Measurements from ENCODE around the gene HLA-DOB. TPM values are rescaled to one million over a fixed set of nuclear protein-coding genes. Genes with fewer than 3 reads are reported as not detected.

The HLA-DOB gene
- total RNA-seq, 1 donor from 2014 or later, result 1.4 TPM

DNA sequence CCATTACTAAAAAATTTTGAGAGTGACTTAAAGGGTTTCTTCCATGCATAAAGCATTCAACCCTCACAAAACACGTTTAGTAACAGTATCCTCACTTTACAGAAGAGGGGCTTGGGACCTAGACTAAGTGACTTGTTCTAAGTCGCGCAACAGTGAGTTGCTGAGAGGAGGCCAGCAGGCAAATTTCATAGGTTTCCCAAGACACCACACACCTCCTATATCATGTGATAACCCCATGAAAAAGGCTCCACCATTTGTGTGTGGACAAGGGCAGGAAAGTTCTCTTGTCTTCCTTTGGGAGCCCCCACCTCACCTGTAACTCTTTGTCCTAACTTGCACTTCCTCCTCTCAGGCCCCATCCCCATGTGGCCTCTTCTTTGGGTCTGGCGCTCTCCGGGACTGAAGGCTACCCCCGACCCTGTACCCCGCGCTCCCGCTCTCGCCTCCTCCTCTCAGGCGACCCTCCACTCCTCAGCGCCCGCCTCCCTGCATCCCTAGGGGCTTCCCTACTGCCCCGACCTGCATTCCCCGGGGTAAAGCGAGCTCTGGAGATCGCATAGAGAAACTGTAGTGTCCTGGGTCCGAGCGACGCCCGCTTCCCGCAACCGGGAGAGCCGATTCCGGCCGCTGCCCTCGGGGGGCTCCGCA lies 26.7 kb upstream of the HLA-DOB start:
- DNase-seq, result no peak

DNA sequence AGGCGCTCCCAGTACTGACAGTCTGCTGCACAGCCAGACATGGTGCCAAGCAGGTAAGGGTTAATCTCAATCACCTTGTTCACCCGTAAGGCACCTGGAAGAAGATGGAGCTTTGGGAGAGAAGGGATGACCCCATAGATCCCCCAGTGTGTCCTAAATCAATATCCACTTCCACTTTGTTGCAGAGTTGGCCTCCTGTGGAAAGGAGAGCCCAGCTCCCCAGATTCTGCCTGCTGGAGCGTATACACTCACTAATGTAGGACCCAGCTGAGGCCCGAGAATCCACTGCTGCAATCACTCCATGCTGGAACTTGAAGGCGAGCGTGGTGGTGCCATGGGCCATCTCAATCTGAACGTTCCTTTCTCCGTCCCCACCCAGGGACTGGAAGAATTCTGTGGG lies 25.9 kb upstream of the HLA-DOB start:
- no peak for DNase-seq

DNA sequence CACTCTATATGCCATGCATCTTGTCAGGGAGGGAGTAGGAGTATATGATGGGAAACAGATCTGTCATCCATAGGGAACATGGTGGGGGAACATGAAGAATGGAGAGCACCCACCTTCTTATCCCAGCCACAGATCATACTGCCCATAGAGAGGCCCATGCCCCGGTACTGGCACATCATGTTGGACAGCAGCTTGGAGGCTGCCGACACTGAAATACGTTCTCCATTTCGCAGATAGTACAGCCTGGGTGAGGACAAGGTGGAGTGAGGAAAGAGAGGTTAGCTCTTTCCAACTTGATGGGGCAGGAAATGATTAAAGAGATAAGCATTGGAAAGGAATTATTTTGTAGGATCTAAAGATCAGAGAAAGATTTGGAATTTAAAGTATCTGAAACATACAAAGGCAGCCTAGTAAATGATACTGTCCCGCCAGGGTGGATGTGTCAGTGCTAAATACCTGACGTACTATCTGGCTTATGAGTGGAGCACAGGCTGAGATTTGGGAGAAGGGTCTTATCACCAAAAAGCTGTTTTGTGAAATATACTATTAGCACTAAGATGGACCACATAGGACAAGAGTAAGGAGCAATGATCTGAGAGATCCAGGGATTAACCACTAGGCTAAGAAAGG lies 25.3 kb upstream of the HLA-DOB start:
- DNase-seq, result no peak

DNA sequence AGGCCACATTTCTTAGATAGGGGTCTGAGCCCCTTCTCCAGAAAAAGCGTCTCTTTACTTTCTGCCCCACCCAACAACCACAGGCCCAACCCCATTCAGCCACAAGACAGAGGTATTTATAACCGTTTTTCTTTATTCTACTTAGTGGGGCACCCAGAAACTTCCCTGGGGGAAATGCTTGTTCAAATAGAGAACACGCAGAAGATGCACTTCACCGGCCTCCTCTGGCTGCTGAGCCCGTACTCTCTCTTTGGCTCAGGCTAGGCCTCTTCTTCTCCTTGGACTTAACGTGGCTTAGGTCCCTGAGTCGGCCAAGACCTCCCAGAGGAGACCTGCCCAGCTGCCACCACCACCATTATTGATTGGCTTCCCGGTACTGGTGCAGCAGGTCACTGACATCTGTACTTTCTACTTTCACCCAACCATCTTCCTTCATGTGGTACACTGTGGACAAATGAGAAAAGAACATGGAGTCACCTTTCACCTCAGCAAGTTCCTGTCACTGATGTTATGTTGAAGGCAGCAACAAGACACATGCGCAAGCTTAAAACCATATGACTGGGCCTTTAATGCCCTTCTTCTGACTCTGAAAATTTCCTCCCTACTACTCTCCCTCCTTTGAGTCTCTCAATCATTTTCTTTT lies 23.9 kb upstream of the HLA-DOB start:
- no peak for DNase-seq

DNA sequence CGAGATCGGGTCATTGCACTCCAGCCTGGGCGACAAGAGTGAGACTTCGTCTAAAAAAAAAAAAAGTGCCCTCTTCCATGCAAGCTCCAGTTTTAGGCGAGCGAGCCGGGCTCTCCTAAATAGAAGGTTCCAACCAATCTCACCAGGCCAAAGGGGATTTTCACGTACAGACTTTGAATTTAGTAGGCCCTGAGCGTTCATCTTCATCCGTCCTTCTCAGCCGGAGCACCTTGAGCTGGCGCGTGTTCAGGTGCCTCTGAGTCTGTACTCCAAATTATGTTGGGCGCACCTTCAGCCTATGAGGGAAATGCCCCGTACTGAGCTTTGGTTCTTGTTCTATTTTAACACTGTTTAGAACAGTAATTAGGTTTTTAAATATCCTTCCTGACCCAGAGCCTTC lies 22.6 kb upstream of the HLA-DOB start:
- DNase-seq, result no peak

DNA sequence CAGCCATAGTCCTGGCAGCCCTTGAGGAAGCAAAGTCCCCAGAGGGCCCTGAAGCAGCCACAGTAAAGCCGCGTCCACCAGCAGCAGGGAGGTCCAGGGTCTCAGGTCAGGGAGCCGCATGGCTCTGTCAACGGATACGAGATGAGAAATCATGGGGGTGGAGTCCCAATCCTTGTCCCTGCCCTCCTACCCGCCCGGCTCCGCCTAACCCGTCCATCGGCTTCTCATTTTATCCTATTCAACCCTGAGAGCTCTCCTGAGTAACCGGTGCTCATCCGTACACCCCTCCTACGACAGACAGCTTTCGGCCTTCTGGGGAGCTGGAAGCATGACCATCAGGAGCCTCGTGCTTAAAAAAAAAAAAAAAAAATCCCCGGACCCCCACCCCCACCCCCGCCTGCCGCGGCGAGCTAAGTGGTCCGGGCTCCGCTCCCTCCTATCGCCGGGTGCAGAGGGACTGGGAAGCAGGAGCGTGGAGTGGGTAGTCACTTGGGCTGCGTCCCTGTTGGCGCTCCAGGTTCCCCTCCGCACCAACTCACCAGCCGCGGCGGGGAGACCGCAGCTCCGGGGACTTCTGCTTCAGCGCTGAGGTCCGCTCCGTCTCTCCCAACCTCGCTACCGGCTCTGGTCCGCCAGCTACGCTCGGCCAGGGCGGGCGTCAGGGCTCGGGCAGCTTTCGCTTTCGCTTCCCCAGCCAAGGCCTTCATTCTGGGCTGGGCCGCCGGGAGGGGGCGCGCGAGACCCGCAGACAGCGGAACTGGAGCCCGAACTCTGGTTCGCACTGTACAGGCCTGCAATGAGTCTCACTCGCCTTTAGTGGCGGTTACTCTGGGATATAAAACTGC lies 21.5 kb upstream of the HLA-DOB start, which contains the start of gene TAP2:
Gene TAP2, minus strand, starts transcription at position 626 of the 845 bp plus-strand sequence. Its CDS starts 506 bp downstream, at position 120.
- DNase-seq, result peak; percentile 98

DNA sequence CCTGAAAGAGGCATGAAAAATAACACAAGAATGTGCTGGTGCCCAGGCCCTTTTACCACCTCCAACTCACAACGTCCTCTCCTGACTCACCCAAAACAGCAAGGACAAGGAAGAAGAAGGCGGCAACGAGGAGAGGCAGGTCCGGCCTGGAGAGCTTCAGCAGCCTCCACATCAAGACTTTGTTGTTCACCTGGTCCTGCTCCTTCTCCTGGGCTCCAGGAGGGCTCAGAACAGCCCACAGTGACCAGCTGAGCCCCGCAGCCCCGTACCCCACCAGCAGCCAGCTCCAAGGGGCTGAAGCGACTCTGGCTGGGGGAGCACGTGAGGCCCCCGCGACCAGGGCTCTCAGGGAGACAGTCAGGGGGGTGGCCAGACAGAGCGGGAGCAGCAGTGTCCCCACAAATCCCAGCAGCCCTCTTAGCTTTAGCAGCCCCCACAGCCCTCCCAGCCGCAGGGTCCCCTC lies 20.9 kb upstream of the HLA-DOB start:
- no peak for DNase-seq

DNA sequence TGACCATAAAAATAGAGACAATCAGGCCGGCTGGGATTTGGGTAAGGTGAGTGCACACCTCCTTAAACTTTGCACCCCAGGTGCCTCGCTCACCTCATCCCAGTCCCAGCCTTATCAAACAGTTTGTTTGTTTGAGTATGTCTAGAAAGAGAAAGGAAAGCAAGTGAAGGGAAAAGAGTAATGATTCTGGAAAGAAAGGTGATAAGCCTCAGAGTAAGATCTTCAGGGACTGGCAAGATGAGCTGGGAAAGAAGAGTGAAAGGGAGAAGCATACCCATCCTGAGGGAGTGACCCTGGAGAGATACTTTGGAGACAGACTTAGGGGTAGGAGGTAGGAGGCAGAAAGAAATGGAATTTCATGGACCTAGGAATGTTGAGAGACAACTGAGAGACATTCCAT lies 20.1 kb upstream of the HLA-DOB start:
- no peak for DNase-seq

DNA sequence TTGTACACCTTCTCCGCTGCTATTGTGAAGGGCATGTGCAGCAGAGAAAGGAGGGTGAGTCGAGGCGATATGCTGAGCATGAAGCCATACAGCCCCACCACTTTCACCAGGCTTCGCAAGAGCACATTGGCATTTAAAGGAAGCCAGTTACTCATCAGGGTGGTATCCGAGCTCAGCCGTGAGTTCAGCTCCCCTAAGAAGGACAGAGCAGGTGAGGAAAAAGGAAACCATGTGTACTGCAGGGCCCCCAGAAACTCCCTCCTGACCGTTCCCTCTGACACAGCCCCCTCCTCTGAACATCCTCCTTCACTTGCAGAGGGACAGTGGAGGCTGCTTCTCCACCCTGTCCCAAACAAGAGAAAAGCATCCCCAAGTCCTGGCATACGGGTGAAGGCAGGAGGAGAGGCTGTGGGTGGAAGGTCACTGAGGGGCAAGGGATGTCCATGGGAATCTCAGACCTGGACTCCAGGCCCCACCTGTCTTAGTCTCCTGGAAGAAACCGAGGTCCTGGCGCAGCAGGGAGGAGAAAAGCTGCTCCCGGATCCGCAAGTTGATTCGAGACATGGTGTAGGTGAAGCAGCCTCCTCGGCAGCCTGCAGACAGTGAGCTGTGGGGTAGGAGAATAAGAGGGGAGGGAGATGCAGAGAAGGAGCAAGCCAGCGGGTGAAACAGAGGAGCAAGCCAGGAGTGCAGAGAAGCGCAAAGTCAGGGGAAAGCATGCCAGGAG lies 18.5 kb upstream of the HLA-DOB start:
- no peak for DNase-seq

DNA sequence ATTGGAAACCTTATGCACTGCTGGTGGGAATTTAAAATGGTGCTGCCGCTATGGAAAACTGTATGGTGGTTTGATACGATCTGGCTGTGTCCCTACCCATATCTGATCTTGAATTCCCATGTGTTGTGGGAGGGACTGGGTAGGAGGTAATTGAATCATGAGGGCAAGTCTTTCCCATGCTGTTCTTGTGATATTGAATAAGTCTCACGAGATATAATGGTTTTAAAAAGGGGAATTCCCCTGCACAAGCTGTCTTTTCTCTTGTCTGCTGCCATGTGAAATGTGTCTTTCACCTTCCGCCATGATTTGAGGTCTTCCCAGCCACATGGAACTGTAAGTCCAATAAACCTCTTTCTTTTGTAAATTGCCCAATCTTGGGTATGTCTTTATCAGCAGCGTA lies 16.9 kb upstream of the HLA-DOB start:
- DNase-seq, result no peak

DNA sequence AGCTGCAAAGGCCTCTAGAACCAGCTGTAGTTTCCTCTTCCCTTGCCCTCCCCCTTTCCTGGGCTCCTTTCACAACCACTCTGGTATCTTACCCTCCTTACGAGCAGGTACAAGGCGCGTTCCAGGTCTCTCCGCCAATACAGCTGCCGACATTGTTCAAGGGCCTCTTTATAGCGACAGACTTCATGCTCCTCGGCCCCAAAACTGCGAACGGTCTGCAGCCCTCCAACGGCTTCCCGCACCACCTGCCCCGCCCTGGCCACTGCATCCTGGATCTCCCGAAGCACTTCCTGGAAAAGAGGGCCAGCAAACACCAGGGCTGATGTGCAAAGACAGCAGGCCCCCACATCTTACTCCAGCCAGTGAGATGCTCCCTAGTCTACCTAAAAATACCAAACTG lies 15.7 kb upstream of the HLA-DOB start:
- DNase-seq, result no peak

DNA sequence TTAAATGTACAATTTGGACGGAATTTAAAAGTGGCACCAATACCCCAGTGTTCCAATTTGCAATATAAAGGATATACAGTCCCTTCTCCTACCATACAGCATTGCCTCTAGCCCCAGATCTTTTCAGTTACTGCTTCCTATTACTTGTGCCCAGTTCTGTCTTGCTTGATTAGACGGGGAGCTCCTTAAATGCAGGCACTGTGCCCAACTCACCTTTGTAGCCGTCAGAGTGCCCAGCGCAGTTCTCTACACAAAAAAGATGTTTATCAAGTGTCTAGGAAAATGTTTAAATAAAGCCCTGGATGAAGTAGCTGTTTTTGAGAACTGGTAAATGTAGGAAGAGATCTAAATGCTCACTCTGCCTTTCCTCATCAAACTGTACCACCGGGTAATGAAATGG lies 14.1 kb upstream of the HLA-DOB start:
- no peak for DNase-seq

DNA sequence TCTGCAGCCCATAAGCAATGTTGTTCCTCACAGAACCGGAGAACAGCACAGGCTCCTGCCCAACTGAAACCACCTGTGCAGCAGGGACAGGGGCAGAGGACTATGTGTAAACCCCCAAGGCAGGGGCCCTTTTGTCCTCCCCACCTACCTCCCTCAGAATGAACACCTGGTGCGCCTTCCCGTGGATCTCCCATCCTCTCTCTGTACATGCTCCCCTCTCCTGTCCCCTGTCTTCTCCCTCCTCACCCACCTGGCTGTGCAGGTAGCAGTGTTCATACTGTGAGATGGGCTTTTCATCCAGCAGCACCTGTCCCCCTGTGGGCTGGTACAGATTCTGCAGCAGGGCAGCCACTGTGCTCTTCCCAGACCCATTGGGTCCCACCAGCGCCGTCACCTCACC lies 13.2 kb upstream of the HLA-DOB start:
- DNase-seq, result no peak

DNA sequence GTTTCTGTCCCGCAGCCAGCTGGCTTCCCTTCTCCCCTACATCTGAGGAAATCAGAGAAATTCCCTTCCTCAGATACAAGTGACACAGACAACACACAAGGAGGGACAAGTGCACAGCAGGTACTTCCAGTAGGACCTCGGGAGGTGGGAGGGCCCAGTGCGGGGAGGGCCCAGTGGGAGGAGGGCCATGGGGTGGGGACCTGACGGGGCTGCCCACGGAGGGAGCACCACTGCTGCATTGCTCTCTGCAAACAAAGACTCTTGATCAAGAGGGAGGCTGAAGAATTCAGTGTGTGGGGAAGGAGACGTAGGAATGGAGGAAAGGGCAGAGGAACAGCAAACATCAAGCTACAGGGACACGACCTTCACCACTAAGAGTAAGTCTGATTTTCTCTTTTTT lies 12.7 kb upstream of the HLA-DOB start:
- no peak for DNase-seq

DNA sequence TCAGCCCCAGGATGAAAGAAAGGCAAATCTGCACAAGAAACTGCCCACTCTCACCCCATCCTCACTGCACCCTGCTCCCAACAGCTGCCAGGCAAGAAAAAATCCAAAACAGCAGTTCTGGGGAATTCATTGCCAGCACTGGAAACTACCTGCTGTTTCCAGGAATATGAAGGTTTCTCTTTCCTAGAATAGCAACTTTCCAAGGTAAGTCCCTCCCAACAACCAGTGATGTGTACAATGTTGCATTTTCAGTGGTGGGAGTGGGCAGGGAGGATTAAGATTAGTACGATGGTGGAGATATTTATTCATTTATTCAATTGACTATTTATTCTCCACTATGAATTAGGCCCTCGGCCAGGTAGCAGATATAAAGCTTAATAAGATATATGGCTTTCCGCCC lies 10.2 kb upstream of the HLA-DOB start:
- no peak for DNase-seq

DNA sequence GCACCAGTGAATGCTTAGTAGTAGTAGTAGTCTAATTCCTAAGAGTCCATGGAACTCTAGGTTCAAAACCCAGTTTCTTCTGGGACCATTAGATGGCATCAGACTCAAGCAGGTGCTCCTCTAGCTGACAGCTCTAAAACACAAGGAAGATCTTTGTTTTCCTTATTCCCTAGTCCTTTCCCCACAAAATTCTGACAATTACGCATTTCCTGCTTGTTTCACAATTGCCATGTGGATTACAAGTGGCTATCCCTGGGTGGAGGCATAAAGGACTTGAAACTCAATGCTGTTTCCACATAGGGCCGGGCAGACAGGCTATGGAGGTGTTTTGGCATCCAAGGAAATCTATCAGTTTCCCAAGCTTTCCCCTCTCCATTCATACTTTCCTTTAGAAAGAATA lies 9.2 kb upstream of the HLA-DOB start:
- DNase-seq, result peak; percentile 21

DNA sequence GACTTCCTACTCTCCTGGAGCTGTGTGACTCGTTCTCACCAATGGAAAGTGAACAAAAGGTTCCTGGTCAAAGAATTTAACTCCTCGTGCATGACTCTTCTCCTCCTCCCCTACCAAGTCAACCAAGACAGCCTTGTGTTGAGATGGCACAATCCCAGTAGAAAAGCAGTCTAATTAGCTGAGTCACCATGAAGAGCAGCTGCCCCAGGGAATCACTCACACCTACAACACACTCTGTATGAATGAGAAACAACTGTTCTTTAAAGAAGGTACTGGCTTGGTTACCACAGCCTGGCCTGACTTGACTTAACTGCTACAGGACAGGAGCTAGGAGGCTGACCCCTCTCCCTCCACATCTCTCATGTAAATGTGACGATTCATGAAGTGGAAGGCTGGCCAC lies 2.9 kb upstream of the HLA-DOB start:
- peak; percentile 19 for DNase-seq

DNA sequence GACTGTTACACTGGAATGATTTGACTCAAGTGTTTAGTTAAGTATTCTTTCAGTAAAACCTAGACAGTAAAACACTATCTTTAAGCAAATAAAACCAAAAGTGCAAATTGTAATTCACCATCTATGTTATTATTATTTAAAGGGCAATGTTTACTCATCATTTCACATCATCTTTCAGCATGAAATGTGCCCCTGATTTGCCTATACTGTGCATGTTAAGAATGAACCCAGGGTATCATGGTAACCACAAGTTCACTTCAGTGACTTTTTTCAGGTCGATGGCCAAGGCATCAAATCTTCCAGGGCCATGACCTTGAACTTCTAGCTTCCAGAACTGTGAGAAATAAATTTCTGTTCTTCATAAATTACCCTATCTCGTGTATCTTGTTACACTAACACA lies 2.1 kb upstream of the HLA-DOB start:
- DNase-seq, result no peak

DNA sequence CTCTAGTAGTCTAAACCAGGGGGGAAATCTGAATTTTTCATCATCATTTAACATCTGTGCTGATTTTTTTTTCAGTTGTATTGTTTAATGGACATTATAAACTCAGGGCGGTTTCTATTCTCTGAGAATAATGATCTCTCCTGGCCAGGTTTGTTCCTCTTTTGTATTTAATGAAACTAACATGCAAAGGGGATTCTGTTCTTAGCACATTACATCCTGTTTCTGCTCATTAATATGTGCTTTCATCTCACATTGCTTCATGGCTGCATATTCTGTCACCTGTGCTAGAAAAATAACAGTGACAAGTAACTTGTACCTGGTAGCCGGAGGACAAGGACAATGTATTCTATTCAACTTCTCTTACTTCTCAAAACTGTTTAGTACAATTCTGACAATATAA lies 806 bp downstream of the HLA-DOB start:
- no peak for DNase-seq

DNA sequence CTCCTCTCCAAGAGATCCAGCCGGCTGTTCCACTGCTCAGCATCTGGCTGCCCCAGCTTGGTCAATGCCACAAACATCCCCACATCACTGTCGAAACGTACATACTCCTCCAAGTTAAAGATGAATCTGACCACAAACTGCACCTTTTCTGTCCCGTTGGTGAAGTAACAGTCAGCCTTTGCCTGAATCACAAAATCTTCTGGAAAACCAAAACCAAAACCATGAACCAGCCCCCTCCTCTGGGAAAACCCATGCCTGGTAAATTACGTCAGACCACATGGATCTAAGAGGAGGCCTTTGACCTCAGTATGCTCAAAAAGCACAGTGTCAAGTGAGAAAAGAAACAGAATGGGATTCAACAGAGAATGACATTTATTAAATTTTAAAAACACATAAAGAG lies 1.7 kb downstream of the HLA-DOB start:
- peak; percentile 50 for DNase-seq

DNA sequence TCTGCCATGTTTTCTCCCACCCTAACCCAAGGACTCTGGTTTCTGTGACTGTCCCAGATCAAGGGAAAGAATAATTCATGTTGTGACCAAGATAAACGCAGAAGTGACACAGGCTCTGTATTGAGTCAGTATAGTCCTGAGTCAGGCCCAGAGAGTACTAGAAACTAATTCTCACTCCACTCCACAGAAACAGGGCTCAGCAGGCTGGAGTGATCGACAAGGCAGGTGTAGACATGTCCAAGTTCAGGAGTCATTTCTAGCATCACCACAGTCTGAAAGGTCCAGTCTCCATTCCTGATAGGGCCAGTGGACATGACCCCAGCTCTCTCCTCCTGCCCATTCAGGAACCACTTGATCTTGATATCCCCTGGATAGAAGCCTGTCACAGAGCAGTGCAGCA lies 2.7 kb downstream of the HLA-DOB start:
- no peak for DNase-seq

DNA sequence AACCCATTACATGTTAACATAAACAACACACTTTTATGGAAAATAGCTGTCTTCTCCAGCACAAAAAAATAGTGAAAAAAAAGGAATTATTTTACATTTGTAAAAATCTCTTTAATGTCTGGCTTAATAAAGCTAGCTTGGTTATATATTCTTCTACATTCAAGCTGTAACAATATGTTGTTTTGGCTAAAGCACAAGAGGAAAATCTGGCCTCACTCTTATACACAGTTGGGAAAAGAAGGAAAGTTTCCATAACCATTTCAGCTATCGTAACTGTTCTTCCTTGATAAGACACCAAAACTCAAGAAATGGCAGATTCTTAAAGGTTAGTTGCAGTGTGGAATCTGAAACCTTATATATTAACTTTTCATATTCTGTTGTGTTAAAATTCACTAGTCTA lies 7.6 kb downstream of the HLA-DOB start:
- DNase-seq, result no peak

Measured in tongue (tissue), 2 donors.